Activated CD4-positive, alpha-beta T cell treated with anti-CD3 and anti-CD28 coated beads, Interleukin-2, amount 50 U/mL, for 4 hours (primary cell): ENCODE measurements around the gene DGCR2.
"Not testable (repeated sequence)": the region's sequence is repeated elsewhere in the genome, so short reads cannot be mapped to it uniquely, and the experiment has no call there.

Experiments used
- DNase-seq, 2 experiments: peaks; one replicate each; pipeline ENCODE4 v3.0.0-alpha.2; 2020

DGCR2 gene

GRCh38 chr22:19022755-19023154 is 99.5 kb downstream of the DGCR2 start:
- DNase-seq: no peak

GRCh38 chr22:19019679-19020032 is 102.6 kb downstream of the DGCR2 start:
- DNase-seq: no peak

- DNase-seq: no peak
These were observed 103.1 kb downstream of the DGCR2 start for GRCh38 chr22:19019029-19019678.

GRCh38 chr22:19018256-19018655 is 104.0 kb downstream of the DGCR2 start:
- no peak for DNase-seq

- no peak for DNase-seq
These were observed 106.0 kb downstream of the DGCR2 start for GRCh38 chr22:19016081-19016766.

GRCh38 chr22:19014886-19015285 is 107.3 kb downstream of the DGCR2 start:
- no peak for DNase-seq

- DNase-seq: not testable (repeated sequence)
These were observed 108.2 kb downstream of the DGCR2 start for GRCh38 chr22:19013881-19014598.

- not testable (repeated sequence) for DNase-seq
These were observed 108.8 kb downstream of the DGCR2 start for GRCh38 chr22:19013411-19013810.

GRCh38 chr22:19012308-19012986 is 109.8 kb downstream of the DGCR2 start:
- DNase-seq: no peak

GRCh38 chr22:19011611-19012010 is 110.6 kb downstream of the DGCR2 start:
- not testable (repeated sequence) for DNase-seq

GRCh38 chr22:19011075-19011474 is 111.1 kb downstream of the DGCR2 start:
- no peak for DNase-seq

- DNase-seq: no peak
These were observed 116.3 kb downstream of the DGCR2 start for GRCh38 chr22:19005905-19006304.

- no peak for DNase-seq
These were observed 117.7 kb downstream of the DGCR2 start for GRCh38 chr22:19004471-19004870.

- no peak for DNase-seq
These were observed 118.7 kb downstream of the DGCR2 start for GRCh38 chr22:19003508-19003907.

- no peak for DNase-seq
These were observed 119.6 kb downstream of the DGCR2 start for GRCh38 chr22:19002684-19003038.

GRCh38 chr22:19001204-19001603 is 121.0 kb downstream of the DGCR2 start:
- DNase-seq: no peak

- not testable (repeated sequence) for DNase-seq
These were observed 122.1 kb downstream of the DGCR2 start for GRCh38 chr22:19000106-19000505.

- DNase-seq: no peak
These were observed 122.8 kb downstream of the DGCR2 start for GRCh38 chr22:18999416-18999815.

- DNase-seq: no peak
These were observed 123.2 kb downstream of the DGCR2 start for GRCh38 chr22:18999008-18999407.

GRCh38 chr22:18997925-18998315 is 124.3 kb downstream of the DGCR2 start:
- no peak for DNase-seq

- no peak for DNase-seq
These were observed 124.8 kb downstream of the DGCR2 start for GRCh38 chr22:18997306-18997924.

- no peak for DNase-seq
These were observed 125.8 kb downstream of the DGCR2 start for GRCh38 chr22:18996376-18996900.

GRCh38 chr22:18995327-18995711 is 126.9 kb downstream of the DGCR2 start:
- no peak for DNase-seq
